Upper lobe of left lung (tissue), 6 donors: Measurements from ENCODE around the gene MMP28. TPM values are rescaled to one million over a fixed set of nuclear protein-coding genes. Genes with fewer than 3 reads are reported as not detected.

Experiments
- ATAC-seq, 2 donors: fragments of 200-7000 bp; cut with Tn5 transposase; one replicate each; pipeline ENCODE4 v1.9.1; 2022; ENCODE audit warnings: mild to moderate bottlenecking in 2 of 2, moderate library complexity in 2 of 2; ENCODE audit not compliant: low FRiP score in 2 of 2
- DNase-seq, 2 donors: peaks; one replicate each; pipeline ENCODE4 v3.0.0-alpha.2; 2019 to 2020
- H3K27ac ChIP-seq, 4 donors: fragments of 200-600 bp; sonication (generic); one replicate each; pipeline ENCODE4 v1.5.1; 2016 to 2019
- H3K27me3 ChIP-seq, 4 donors: fragments of 200-600 bp; sonication (generic); one replicate each; pipeline ENCODE4 v1.5.1; 2017 to 2019
- H3K36me3 ChIP-seq, 4 donors: fragments of 200-600 bp; sonication (generic); one replicate each; pipeline ENCODE4 v1.5.1; 2016 to 2019
- H3K4me1 ChIP-seq, 4 donors: fragments of 200-600 bp; sonication (generic); one replicate each; pipeline ENCODE4 v1.5.1; 2018 to 2019
- H3K4me3 ChIP-seq, 4 donors: fragments of 200-600 bp; sonication (generic); one replicate each; pipeline ENCODE4 v1.5.1; 2017 to 2019; ENCODE audit warnings: mild to moderate bottlenecking in 2 of 4, moderate library complexity in 1 of 4
- H3K9me3 ChIP-seq, 4 donors: fragments of 200-600 bp; sonication (generic); one replicate each; pipeline ENCODE4 v1.5.1; 2018 to 2019
- EP300 ChIP-seq, 4 donors: sonication (generic); formaldehyde crosslinking; IDR thresholded peaks; one replicate each; pipeline ENCODE4 v1.5.1; 2017; ENCODE audit warnings: antibody characterized with exemption in 4 of 4, control low read depth in 2 of 4
- POLR2A ChIP-seq, 4 donors: fragments of 450-650 bp; IDR thresholded peaks; one replicate each; pipeline ENCODE4 v1.5.1; 2016 to 2017; ENCODE audit warnings: antibody characterized with exemption in 4 of 4, mild to moderate bottlenecking in 2 of 4
- POLR2AphosphoS5 ChIP-seq, 2 donors: sonication (generic); formaldehyde crosslinking; IDR thresholded peaks; one replicate each; pipeline ENCODE4 v1.5.1; 2017; ENCODE audit warnings: antibody characterized with exemption in 2 of 2
- WGBS, 2 donors: methylation state at CpG; one replicate each; pipeline ENCODE4 v1.1.5; 2017 to 2018; 5-methylcytosine and 5-hydroxymethylcytosine counted together
- total RNA-seq, 6 donors: library from RNA; depleted of rRNA in 4 of 6; stranded (reverse); fragments of >200 nt in 4 of 6; gene quantifications; one replicate each; pipeline versions ENCODE4 v1.1.0 to v1.2.1, GENCODE V29; 2016 to 2021
- TF ChIP-seq, protein P1 (sequence below), 6 experiments: fragments of 450-650 bp in 4 of 6; fragments of 200-600 bp in 2 of 6; sonication (generic) in 2 of 6; IDR thresholded peaks; one replicate each; pipeline ENCODE4 v1.5.1; 2016 to 2019; ENCODE audit warnings: antibody characterized with exemption in 6 of 6
- donor health status: DM: no; HTN: no; CAD: no; lungs with moderate emphysema.
- donor health status: DM: no; HTN: yes; CAD: no; lungs with severe emphysema.

MMP28 gene
- total RNA-seq, 6 donors from 2014 or later, result 51.1 to 134 (median 98.5) TPM

DNA sequence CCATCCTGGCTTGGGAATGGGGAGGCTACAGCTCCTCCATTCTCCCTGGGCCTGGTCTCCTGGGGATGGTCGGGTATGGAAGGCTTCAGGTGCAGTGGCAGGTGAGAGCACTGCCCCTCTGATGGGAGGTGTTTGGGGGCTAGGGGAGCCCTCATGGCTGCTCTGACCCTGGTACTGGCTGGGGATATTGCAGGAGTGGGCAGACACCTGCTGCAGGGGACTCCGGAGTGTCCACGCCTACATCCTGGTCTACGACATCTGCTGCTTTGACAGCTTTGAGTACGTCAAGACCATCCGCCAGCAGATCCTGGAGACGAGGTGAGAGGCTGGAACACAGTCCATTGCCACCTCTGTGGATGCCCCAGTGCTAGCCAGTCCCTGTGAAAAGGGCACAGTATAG, 55.2 kb downstream of the MMP28 start:
- no peak for DNase-seq
- peaks cover 0 to 10% (median 9%) of the 10 kb centered on the region in 4 donors for H3K4me1 ChIP-seq
- H3K4me3 ChIP-seq, result no peak overlapping the region
- TF ChIP-seq POLR2A (IDR thresholded peaks at IDR 0.05), result no peak
- no peak for TF ChIP-seq EP300 (IDR thresholded peaks at IDR 0.05)
- TF ChIP-seq, protein P1, sequence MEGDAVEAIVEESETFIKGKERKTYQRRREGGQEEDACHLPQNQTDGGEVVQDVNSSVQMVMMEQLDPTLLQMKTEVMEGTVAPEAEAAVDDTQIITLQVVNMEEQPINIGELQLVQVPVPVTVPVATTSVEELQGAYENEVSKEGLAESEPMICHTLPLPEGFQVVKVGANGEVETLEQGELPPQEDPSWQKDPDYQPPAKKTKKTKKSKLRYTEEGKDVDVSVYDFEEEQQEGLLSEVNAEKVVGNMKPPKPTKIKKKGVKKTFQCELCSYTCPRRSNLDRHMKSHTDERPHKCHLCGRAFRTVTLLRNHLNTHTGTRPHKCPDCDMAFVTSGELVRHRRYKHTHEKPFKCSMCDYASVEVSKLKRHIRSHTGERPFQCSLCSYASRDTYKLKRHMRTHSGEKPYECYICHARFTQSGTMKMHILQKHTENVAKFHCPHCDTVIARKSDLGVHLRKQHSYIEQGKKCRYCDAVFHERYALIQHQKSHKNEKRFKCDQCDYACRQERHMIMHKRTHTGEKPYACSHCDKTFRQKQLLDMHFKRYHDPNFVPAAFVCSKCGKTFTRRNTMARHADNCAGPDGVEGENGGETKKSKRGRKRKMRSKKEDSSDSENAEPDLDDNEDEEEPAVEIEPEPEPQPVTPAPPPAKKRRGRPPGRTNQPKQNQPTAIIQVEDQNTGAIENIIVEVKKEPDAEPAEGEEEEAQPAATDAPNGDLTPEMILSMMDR (IDR thresholded peaks at IDR 0.05), result no peak
- TF ChIP-seq POLR2AphosphoS5 (IDR thresholded peaks at IDR 0.05), result no peak
- no peaks in the 10 kb centered on the region for H3K36me3 ChIP-seq
- no peak for ATAC-seq
- 83 to 92% methylated on average over 2 to 7 of the region's 7 CpGs for WGBS, 2 donors
- no peaks in the 10 kb centered on the region for H3K9me3 ChIP-seq
- H3K27me3 ChIP-seq, result peaks cover 0 to 7% (median 2%) of the 10 kb centered on the region in 4 donors
- H3K27ac ChIP-seq, result no peak overlapping the region

- Histone ChIP-seq H3K4me3 (no peak overlapping the region), H3K27me3 (peaks cover 0 to 7% (median 2%) of the 10 kb centered on the region in 4 donors), H3K9me3 (no peaks in the 10 kb centered on the region), H3K36me3 (no peaks in the 10 kb centered on the region), H3K4me1 (peaks cover 0 to 10% (median 9%) of the 10 kb centered on the region in 4 donors), H3K27ac (no peak overlapping the region)
- 91 to 94% methylated on average over 5 of the region's 5 CpGs for WGBS, 2 donors
- TF ChIP-seq EP300 (IDR thresholded peaks at IDR 0.05) (no peak), POLR2AphosphoS5 (IDR thresholded peaks at IDR 0.05) (no peak), POLR2A (IDR thresholded peaks at IDR 0.05) (no peak)
- TF ChIP-seq, protein P1 (IDR thresholded peaks at IDR 0.05), result no peak
- no peak for DNase-seq
- ATAC-seq, result no peak
Measured at GRCh38 chr17:35738519-35739133, 56.8 kb downstream of the MMP28 start.

DNA sequence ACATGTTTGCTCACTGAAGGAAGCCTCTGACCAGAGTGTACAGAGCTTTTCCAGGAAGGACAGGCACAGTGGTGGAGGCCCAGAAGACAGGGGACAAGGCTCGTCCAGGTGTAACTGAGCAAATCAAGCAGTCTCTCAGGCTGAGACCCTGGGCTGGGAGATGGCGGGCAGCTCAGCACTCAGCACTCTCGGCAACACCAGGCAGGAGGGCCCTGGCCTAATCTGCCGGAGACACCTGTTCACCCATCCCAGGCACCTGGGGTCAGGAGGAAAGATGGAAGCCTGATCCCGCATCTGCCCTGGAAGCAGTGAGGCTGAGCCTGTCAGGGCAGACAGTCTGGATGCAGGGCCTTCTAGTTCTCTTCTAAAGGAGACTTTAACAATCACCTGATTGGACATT, 59.2 kb downstream of the MMP28 start:
- TF ChIP-seq, protein P1 (IDR thresholded peaks at IDR 0.05), result no peak
- no peak for TF ChIP-seq POLR2AphosphoS5 (IDR thresholded peaks at IDR 0.05)
- no peak for TF ChIP-seq EP300 (IDR thresholded peaks at IDR 0.05)
- TF ChIP-seq POLR2A (IDR thresholded peaks at IDR 0.05), result no peak
- no peak for DNase-seq
- H3K27ac ChIP-seq, result no peak overlapping the region
- peaks cover 0 to 3% (median under 1%) of the 10 kb centered on the region in 4 donors for H3K27me3 ChIP-seq
- H3K4me1 ChIP-seq, result peaks cover 7 to 16% (median 9%) of the 10 kb centered on the region in 4 donors
- no peak overlapping the region for H3K4me3 ChIP-seq
- no peaks in the 10 kb centered on the region for H3K9me3 ChIP-seq
- 98 to 100% methylated on average over 4 to 5 of the region's 5 CpGs for WGBS, 2 donors
- ATAC-seq, result no peak
- no peaks in the 10 kb centered on the region for H3K36me3 ChIP-seq

DNA sequence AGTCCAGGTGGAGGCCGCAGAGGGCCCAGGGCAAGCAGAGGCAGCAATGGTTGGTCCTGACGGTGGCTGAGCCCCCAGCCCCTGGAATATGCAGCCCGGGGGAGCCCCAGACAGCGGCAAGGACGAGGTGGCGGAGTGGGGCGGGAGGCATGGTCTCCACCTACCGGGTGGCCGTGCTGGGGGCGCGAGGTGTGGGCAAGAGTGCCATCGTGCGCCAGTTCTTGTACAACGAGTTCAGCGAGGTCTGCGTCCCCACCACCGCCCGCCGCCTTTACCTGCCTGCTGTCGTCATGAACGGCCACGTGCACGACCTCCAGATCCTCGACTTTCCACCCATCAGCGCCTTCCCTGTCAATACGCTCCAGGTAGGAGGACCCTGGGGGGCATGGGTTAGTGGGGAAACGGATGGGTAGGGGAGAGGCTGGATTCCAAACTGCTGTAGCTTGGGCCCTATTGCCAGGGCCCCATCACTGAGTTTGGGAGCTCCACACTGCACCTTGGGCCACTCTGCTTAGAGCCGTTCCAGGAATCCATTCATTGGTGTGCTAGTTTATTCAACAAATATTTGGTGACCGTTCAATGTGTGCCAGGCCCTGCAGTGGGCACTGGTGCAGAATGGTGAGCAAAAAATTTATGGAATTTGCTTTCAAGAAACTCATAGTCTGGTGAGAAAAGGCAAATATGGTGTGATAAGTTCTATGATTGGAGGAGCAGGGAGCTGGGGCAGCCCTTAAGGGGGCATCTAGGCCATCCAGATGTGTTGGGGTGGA, 60.2 kb downstream of the MMP28 start:
- H3K4me1 ChIP-seq, result peaks cover 6 to 20% (median 12%) of the 10 kb centered on the region in 4 donors
- WGBS, 2 donors, result 81 to 89% methylated on average over 28 of the region's 29 CpGs
- no peak for ATAC-seq
- no peak overlapping the region for H3K4me3 ChIP-seq
- no peaks in the 10 kb centered on the region for H3K9me3 ChIP-seq
- no peak overlapping the region for H3K27ac ChIP-seq
- H3K36me3 ChIP-seq, result no peaks in the 10 kb centered on the region
- no peaks in the 10 kb centered on the region for H3K27me3 ChIP-seq
- DNase-seq, result peak in 1 of 2 donors; percentile 81
- TF ChIP-seq EP300 (IDR thresholded peaks at IDR 0.05) (no peak), POLR2A (IDR thresholded peaks at IDR 0.05) (no peak), POLR2AphosphoS5 (IDR thresholded peaks at IDR 0.05) (no peak)
- TF ChIP-seq, protein P1 (IDR thresholded peaks at IDR 0.05), result no peak
